OCI-LY3 (cell line): ENCODE results near the gene GJB2.

Experiments
- EZH2phosphoT487 ChIP-seq: fragments of 200-600 bp; shearing (Covaris generic); IDR thresholded peaks from 2 replicates; pipeline ENCODE4 v1.6.1; 2018; ENCODE audit warnings: antibody characterized with exemption, mixed run types, low read depth
- TF ChIP-seq, protein P1 (sequence below): fragments of 200-600, 300-600 bp; sonication (generic); IDR thresholded peaks from 2 replicates; pipeline ENCODE4 v1.5.1; 2014; ENCODE audit warnings: antibody characterized with exemption, low read length, low read depth

- TF ChIP-seq, protein P1, sequence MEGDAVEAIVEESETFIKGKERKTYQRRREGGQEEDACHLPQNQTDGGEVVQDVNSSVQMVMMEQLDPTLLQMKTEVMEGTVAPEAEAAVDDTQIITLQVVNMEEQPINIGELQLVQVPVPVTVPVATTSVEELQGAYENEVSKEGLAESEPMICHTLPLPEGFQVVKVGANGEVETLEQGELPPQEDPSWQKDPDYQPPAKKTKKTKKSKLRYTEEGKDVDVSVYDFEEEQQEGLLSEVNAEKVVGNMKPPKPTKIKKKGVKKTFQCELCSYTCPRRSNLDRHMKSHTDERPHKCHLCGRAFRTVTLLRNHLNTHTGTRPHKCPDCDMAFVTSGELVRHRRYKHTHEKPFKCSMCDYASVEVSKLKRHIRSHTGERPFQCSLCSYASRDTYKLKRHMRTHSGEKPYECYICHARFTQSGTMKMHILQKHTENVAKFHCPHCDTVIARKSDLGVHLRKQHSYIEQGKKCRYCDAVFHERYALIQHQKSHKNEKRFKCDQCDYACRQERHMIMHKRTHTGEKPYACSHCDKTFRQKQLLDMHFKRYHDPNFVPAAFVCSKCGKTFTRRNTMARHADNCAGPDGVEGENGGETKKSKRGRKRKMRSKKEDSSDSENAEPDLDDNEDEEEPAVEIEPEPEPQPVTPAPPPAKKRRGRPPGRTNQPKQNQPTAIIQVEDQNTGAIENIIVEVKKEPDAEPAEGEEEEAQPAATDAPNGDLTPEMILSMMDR = no peak
- TF ChIP-seq EZH2phosphoT487 = no peak
These were observed 24.3 kb downstream of the GJB2 start for GRCh38 chr13:20168396-20168795.
